GM18868 (cell line): ENCODE data around the gene MYH15.

ENCODE experiments used
- ATAC-seq: cut with Tn5 transposase; IDR thresholded peaks from one replicate; pipeline ENCODE4 v1.9.1; 2021; ENCODE audit warnings: mild to moderate bottlenecking, moderate library complexity; ENCODE audit not compliant: unreplicated experiment

MYH15 gene

DNA sequence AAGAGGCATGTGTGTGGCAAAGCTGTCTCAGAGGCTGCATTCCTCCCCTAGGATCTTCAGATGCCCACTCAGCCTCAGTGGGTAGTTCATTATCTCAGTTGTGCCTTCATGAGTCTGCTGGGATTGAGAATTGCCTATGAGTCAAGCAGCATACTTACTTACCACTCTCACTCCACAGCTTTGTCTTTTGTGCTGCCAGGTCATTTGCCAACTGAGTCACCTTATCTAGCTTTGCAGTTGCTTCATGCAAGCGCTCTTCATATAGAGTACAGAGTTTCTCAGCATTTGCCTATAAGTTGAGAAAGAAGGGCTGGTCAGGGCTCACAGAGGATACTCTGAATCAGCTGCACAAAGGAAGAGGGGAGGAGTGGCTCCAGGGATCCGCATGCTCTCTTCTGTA is 89.5 kb downstream of the MYH15 start:
- no peak for ATAC-seq

DNA sequence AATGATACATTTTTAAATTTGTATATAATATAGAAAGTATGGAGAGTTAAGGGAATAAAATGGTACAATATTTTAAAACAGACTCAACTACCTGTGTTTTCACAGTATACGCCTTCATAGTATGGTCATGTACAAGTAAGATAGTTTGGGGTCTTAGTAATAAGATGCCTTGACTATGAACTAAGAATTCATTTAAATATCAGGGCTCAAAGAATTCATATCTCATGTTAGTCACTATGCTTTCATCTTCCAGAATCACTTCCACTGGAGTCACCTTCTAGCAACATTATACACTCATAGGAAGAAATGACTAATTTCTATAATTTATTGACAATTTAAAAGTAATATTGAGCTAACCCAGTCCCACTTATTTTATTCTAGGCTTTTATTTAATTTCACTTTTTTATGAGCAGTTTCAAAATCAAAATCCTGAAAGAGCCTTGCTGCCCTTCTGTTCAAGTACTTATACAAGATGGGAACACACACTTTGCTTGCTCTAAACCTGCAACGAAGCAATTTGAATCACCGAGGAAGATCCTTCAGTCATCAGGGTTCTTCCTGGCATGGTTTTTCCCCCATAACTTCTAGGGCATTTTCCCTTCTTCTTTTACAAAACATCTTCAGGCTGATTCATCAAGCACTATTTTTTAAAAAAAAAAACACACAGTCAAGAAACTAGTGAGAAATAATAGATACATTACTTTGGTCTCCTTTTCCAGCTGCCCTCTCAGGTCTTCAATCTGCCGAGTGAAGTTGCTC is 94.1 kb downstream of the MYH15 start:
- no peak for ATAC-seq

DNA sequence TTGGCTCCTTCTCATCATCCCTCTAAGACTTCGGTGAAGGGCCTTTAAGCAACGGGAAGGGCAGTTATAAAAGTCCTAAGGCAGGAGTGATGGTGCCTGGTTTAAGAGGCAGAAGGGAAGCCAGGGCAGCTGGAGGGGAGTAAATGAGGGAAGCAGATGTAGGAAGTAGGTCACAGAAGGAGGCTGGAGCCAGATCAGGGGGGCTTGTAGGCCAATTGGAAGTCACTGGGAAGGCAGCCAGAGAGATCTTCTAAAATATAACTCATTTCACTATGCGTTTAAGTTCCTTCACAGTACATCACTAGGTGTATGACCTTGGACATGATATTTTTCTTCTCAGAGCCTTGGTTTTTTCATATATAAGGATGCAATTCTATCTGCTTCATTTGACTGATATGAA is 94.7 kb downstream of the MYH15 start:
- ATAC-seq: no peak

DNA sequence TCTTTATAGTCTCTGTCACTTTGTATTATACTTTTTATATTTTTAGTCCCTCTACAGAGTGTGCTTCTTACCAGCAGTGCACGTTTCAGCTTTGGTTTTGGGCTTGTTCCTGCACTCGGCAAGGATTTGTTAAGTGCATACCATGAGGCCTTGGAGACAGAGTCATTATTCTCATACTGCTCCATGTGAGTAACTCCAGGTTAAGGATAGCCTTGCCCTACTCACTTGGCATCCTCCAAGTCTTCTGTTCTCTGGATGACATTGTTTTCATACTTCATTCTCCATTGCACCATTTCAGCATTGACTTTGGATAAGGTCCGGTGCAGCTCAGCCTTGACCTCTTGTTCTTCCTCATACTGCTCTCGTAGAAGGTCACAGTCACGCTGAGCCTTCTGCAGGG is 96.4 kb downstream of the MYH15 start:
- ATAC-seq: no peak

DNA sequence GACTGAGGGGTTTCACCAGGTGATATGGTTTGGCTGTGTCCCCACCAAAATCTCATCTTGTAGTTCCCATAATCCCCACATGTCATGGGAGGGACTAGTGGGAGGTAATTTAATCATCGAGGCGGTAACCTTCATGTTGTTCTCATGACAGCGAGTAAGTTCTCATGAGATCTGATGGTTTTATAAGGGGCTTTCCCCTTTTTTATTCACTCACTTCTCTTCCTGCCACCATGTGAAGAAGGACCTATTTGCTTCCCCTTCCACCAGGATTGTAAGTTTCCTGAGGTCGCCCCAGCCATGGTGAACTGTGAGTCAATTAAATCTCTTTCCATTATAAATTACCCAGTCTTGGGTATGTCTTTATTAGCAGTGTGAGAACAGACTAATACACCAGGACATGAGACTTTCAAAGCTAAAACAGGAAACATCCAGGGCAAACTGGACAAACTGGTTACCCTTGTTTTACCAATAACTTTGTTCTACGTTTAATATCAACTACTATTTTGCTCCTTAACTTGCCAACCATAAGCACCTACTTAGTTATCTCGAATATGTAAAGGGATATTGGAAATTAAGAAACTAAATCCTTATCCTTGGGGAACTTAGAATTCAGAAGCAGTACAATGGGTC is 98.2 kb downstream of the MYH15 start:
- no peak for ATAC-seq

DNA sequence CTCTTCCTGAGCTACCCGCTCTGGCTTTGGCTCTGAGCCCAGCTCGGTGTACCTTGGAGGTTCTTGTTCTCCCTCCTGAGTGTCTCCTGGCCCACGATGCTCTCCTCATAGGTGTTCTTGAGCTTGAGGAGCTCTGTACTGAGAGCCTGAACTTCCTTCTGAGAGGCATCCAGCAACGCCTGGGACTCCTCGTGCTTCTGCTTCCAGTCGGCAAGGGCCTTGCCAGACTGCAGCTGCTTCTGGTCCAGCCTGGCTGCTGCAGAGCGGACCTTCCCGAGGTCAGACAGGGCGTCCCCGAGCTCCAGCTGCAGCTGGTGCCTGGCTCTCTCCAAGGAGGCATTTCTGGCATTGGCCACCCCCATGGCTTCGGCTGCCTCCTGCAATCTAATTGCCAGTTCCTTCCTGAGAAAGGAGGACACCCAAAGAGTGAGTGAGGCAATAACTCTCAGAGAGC is 99.8 kb downstream of the MYH15 start:
- no peak for ATAC-seq

GRCh38 chr3:108409800-108410178 is 100.6 kb downstream of the MYH15 start:
- ATAC-seq: no peak

DNA sequence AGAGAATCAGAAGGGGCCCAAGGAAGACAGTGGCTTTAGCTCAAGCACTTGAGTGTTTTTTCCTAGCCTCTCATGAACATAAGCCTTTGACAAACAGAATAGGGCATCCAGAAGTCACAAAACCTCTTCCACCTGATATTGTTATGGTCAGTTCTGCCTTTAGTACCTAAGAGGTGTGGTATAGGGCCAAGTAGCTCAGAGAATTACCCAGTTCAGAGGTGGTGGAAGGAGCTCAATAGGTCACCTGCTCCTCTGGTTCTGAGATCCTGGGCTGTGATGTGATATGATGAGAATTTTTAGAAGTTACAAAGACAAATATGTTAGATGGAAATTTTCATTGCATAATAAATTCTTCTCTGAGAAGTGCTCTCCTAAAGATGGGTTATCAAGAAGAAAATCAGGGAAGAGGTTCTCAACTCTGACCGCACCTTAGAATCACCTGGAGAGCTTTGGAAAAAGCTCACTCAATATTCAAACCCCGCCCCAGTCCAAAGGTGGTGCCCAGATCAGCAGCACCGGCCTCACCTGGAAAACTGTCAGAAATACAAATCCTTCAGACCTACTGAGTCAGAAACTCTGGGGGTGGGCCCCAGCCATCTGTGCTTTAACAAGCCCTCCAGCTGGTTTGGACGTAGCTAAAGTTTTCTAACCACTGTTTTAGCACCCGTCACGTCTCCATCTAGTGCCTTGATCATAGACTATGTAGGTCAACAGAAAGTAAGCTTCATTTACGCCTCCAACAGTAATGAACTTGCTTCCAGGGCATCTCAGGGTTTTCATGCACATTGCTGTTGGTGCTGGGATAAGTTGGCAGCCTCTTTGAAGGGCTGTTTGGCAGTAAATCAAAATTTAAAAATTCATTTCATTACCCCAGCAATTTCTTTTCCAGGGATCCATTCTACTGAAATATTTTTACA is 101.3 kb downstream of the MYH15 start:
- ATAC-seq: no peak

GRCh38 chr3:108407886-108408285 is 102.5 kb downstream of the MYH15 start:
- no peak for ATAC-seq

GRCh38 chr3:108406661-108407206 is 103.7 kb downstream of the MYH15 start:
- ATAC-seq: peak; percentile 97

DNA sequence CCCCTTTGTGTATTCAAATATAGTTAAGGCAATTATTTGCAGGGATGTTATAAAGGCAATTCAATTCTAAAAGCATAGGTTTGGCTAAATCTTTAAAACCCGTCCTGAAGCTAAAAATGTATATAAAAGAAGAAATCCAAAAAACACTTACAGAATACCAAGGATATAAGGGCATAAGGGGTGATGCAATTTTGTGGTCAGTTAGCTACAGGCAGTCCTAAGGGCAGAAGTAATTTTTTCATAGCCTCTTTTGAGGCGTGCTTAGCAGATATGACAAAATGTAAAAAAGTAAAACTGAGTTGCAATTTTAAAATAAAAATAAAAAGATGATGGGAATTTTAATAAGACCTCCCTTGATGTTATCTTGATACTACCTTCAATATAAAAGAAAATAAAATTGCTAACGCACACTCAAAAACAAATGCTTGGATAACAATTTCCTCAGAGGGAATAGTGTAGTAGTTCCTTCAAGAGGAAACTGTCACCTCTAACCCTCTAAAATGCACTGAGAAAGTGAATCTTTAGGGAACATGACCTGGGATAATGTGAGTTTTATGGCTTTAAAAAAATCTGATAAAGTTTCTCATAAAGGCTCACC is 104.2 kb downstream of the MYH15 start:
- peak; percentile 15 for ATAC-seq

- no peak for ATAC-seq
Observed at GRCh38 chr3:108404368-108404767, 106.0 kb downstream of the MYH15 start.

DNA sequence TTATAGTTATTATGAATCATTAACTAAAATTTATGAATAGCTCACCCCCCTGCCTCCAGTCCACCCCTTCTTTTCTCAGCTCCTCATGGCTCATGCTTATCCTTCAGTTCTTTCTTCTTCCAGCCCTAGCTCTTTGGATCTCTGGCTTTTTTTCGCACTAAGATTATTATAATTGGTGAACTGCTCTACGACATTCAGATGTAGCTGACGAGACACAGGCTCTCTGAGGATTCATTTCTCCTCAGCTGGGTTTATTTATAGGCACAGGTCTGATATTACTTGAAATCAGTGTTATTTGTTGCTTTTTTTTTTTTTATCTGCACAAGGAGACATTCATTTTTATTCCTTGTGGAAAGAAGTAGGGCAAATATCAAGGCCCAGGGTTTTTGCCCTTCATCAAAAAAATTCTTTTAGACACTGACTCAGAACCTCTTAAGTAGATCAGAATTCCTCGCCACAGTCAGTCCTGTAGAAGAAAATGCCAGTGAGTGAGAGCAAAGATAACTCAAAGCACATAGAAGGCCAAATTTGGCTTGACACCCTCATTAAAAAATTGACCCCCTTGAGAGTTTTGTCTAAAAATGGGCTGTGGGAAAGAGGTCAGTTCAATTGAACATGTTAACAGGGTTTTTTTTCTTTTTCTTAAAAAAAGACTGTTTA is 106.6 kb downstream of the MYH15 start:
- no peak for ATAC-seq

DNA sequence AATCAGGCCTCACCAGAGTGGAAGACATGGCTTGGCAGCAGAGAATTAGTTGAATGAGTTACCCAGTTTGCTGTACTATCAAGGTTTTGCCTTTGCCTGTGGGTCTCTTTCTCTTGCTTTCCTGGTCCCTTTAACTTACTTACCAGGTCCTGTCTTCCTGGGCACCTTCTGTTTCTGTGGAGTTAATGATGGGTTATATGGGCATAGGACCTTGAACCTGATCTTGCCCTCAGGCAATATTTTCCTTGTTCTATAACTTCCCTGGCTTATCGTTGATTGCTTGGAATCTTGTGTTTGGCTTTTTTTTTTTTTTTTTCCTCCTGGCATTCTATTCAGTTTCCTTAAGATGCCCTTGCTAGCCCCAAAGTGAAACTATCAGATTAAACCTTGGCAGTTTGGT is 107.2 kb downstream of the MYH15 start:
- ATAC-seq: no peak

DNA sequence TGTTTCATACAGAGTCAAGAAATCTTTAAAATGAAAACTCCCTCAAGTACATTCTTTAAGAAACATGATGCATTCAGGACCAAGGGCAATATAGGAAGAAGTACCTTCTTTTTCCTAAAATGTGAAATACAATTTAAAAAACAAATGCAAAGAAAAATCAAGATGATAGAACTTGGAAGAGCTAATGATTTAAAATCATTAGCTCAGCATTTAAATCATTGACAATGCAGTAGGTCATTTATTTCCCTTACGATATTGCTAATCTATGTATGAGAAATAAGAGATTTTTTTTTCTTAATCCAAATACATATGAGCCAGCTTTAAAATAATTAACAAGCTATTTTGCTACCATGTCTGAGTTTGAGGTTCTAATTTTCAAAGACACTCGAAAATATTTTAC is 108.6 kb downstream of the MYH15 start:
- ATAC-seq: no peak

DNA sequence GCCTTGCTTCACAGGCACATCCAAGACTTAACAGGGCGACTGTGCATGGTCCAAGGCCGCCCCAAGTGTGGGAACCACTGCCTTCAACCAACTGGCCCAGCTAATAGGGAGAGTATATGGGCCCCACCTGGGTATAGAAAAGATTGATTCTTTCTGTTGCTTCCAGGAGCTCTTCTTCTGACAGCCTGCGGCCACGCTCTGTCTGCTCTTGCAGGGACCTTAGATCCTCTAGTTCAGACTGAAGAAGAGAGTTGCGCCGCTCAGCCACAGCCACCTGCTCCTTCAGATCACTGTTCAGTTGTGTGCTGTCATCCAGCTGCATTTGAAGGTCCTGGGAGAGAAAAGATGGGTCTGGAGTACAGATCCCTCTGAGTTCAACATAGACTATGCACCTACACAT is 111.9 kb downstream of the MYH15 start:
- no peak for ATAC-seq

DNA sequence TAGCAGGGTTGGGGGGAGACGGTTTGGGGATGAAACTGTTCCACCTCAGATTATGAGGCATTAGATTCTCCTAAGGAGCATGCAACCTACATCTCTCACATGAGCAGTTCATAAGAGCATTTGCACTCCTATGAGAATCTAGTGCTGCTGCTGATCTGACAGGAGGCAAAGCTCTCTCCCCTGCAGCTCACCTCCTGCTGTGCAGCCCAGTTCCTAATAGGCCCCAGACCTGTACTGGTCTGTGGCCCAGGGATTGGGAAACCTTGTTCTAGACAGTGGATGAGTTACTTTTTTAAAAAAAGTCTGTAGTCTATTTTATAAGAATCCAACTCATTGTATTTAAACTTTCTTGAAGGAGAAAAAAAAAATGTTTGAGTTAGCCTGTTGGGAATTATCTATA is 114.1 kb downstream of the MYH15 start:
- ATAC-seq: no peak

DNA sequence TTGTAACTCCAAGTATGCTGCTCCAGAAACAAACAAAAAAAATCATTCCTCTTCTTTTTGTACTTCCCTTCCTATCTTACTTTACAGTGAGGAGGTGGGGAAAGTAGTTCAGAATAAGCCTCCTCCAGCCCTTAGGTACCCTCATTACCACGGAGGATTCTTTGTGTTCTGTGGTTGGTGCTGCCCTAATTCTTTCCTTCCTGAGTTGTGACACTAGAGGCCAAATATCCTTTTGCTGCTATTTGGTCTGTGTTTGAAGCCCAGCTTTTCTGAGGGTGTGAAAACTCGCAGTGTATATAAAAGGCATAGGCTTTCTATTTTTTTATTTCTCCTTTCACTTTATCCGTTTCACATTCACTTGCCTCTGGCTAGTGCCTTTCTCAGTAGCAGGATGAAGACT is 115.8 kb downstream of the MYH15 start:
- no peak for ATAC-seq

- no peak for ATAC-seq
Observed at GRCh38 chr3:108394016-108394415, 116.4 kb downstream of the MYH15 start.

- no peak for ATAC-seq
Observed at GRCh38 chr3:108393128-108393900, 117.1 kb downstream of the MYH15 start.
